Ovary (tissue), 9 donors: Measurements from ENCODE around the gene PRR20E. TPM values are rescaled to one million over a fixed set of nuclear protein-coding genes. Genes with fewer than 3 reads are reported as not detected.
"Not testable (repeated sequence)": the region's sequence is repeated elsewhere in the genome, so short reads cannot be mapped to it uniquely, and the experiment has no call there.

Experiments
- DNase-seq, 5 donors: peaks; one replicate each; pipeline ENCODE4 v3.0.0-alpha.2; 2019 to 2020
- H3K27ac ChIP-seq, 2 donors: fragments of 200-600 bp; one replicate each; pipeline versions ENCODE4 v1.5.1 to v1.8.0; 2019 to 2022
- H3K27me3 ChIP-seq: fragments of 200-600 bp; one replicate; pipeline ENCODE4 v1.8.0; 2022
- H3K36me3 ChIP-seq: fragments of 200-600 bp; sonication (generic); one replicate; pipeline ENCODE4 v1.5.1; 2019
- H3K4me1 ChIP-seq: one replicate; pipeline ENCODE4 v1.8.1; 2013; ENCODE audit warnings: mild to moderate bottlenecking, moderate library complexity; ENCODE audit not compliant: insufficient read depth
- H3K4me3 ChIP-seq: fragments of 200-600 bp; sonication (generic); one replicate; pipeline ENCODE4 v1.5.1; 2017
- H3K9me3 ChIP-seq, 2 donors: fragments of 200-600 bp in 1 of 2; sonication (generic) in 1 of 2; one replicate each; pipeline versions ENCODE4 v1.5.1 to v1.8.1; 2013 to 2019; ENCODE audit warnings: mild to moderate bottlenecking in 1 of 2, moderate library complexity in 1 of 2
- EP300 ChIP-seq: sonication (generic); formaldehyde crosslinking; IDR thresholded peaks from one replicate; pipeline ENCODE4 v1.6.1; 2017; ENCODE audit warnings: antibody characterized with exemption
- POLR2A ChIP-seq: fragments of 450-650 bp; IDR thresholded peaks from one replicate; pipeline ENCODE4 v1.6.1; 2017; ENCODE audit warnings: antibody characterized with exemption, mild to moderate bottlenecking, moderate library complexity
- WGBS, 3 donors: extraction: QIAGEN DNeasy Blood & Tissue Kit in 1 of 3; methylation state at CpG; one replicate each; pipeline versions ENCODE4 v1.1.5 to v1.1.7; 2013 to 2017; 5-methylcytosine and 5-hydroxymethylcytosine counted together
- intact Hi-C, 4 donors: fragments of 100-400 bp; cut with DNase I; formaldehyde crosslinking; loops; one replicate each; pipeline versions ENCODE4 v1.11.0 to v1.15.1; 2022 to 2023
- polyA plus RNA-seq, 2 donors: library from polyadenylated mRNA; stranded (reverse); fragments of 200-250 nt in 1 of 2; fragments of 350-450 nt in 1 of 2; fragmentation: Illumina TruSeq in 1 of 2; extraction: RNeasy Lipid Tissue Mini Kit (QIAGEN cat#74804) in 1 of 2; gene quantifications; one replicate each; pipeline ENCODE4 v1.2.3, GENCODE V29; 2013 to 2014
- total RNA-seq, 7 donors: library from RNA; depleted of rRNA in 2 of 7; stranded (reverse); fragments of >200 nt in 2 of 7; fragmentation: NEBNext Ultra II Directional in 3 of 7; extraction: Animal tissue kit (Norgen Biotek cat#: 25700) in 3 of 7; gene quantifications; one replicate each; pipeline versions ENCODE4 v1.1.0 to v1.2.4, GENCODE V29; 2016 to 2023
- TF ChIP-seq, protein P1 (sequence below), 3 donors: fragments of 450-650 bp in 2 of 3; fragments of 200-600 bp in 1 of 3; IDR thresholded peaks; one replicate each; pipeline versions ENCODE4 v1.5.1 to v1.8.0; 2016 to 2022; ENCODE audit warnings: antibody characterized with exemption in 3 of 3, mild to moderate bottlenecking in 1 of 3
- donor health status: DM: no; HTN: no; CAD: no; lungs with moderate emphysema.
- donor health status: DM: no; HTN: no; CAD: no.
- donor health status: Bipolar disorder and iron deficiency.
- donor health status: DM: yes; HTN: yes; CAD: no.
- donor health status: DM: no; HTN: no; CAD: no.
- donor health status: DM: yes; HTN: yes; CAD: no.

The PRR20E gene
- total and polyA plus RNA-seq, 9 donors, result not detected

DNA sequence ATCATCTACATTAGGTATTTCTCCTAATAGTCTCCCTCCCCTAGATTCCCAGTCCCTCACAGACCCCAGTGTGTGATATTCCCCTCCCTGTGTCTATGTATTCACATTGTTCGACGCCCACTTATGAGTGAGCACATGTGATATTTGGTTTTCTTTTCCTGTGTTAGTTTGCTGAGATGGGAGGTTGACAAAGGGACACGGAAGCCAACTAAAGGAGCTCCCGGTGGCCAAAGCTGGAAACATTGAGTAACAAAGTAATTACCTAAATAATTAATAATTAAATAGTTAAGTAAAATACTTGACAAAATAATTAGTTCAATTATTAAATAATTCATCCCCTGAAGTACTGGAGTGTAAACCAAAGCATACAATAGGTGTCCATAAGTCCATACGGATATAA, 28.0 kb upstream of the PRR20E start:
- H3K36me3 ChIP-seq, result no peaks in the 10 kb centered on the region
- intact Hi-C loops, result no loop called here
- no peak for DNase-seq
- H3K27me3 ChIP-seq, result no peaks in the 10 kb centered on the region
- H3K27ac ChIP-seq, result no peak overlapping the region
- H3K9me3 ChIP-seq, result no peaks in the 10 kb centered on the region
- no peak overlapping the region for H3K4me3 ChIP-seq
- TF ChIP-seq POLR2A (no peak), EP300 (no peak)
- TF ChIP-seq, protein P1, sequence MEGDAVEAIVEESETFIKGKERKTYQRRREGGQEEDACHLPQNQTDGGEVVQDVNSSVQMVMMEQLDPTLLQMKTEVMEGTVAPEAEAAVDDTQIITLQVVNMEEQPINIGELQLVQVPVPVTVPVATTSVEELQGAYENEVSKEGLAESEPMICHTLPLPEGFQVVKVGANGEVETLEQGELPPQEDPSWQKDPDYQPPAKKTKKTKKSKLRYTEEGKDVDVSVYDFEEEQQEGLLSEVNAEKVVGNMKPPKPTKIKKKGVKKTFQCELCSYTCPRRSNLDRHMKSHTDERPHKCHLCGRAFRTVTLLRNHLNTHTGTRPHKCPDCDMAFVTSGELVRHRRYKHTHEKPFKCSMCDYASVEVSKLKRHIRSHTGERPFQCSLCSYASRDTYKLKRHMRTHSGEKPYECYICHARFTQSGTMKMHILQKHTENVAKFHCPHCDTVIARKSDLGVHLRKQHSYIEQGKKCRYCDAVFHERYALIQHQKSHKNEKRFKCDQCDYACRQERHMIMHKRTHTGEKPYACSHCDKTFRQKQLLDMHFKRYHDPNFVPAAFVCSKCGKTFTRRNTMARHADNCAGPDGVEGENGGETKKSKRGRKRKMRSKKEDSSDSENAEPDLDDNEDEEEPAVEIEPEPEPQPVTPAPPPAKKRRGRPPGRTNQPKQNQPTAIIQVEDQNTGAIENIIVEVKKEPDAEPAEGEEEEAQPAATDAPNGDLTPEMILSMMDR (IDR thresholded peaks at IDR 0.05), result no peak
- no peaks in the 10 kb centered on the region for H3K4me1 ChIP-seq
- 86 to 95% (median 89%) methylated on average over 5 of the region's 5 CpGs for WGBS, 3 donors

DNA sequence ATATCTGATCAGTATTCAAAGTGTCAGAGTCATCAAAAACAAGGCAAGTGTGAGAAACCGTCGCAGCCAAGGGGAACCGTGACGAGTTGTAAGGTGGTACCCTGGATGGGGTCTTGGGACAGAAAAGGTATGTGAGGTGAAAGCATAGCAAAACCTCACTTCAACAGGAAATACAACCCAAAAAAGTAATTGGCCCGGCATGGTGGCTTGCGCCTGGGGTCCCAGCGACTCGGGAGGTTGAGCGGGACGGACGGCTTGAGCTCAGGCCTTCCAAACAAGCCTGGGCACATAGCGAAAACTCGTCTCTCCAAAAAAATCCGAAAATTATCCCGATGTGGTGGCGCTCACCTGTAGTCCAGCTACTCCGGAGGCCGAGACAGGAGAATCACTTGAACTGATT, 27.2 kb upstream of the PRR20E start:
- DNase-seq, H3K27ac ChIP-seq, H3K9me3 ChIP-seq, H3K27me3 ChIP-seq, H3K4me1 ChIP-seq, intact Hi-C loops, H3K4me3 ChIP-seq, H3K36me3 ChIP-seq: not testable (repeated sequence)
- 95 to 100% (median 96%) methylated on average over 7 to 11 of the region's 18 CpGs for WGBS, 3 donors

DNA sequence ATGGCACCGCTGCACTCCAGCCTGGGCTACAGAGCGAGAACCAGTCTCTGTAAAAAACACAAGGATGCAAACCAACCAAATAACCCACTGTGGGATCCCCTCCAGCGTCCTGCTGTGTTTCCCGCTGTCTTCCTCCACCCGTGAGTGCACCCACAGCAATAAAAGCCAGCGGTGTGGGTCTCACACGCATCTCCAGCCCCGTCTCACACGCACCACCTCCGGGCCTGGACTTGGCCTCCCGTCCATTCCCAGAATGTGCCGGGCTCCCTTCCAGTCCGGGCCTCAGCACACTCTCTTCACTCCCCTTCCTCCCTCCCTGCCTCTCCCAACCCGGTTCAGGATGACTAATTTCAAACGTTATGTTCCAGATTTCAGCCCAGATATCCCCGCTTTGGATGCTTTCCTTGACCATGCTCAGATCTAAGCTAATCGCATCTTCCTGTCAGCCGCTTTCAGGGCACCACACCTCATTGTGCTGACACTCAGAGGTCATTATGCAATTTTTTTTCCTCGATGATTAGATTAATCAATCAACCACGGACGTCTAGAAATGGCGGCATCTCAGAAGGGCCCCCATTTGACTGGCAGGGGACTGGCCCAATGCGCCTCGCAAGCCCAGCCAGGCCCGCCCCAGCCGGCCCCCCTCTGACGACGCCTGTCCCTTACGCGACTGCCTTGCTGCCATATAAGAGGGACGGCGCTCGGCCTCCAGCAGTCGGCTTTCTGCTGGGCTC, 26.6 kb upstream of the PRR20E start, which contains the start of gene PRR20A:
PRR20A (plus strand) TSS at position 684 of the 734 bp plus-strand sequence. CDS start 387 bp downstream, outside the sequence.
- 88 to 97% (median 91%) methylated on average over 10 to 14 of the region's 34 CpGs for WGBS, 3 donors
- H3K36me3 ChIP-seq, H3K27me3 ChIP-seq, H3K9me3 ChIP-seq, DNase-seq, H3K4me1 ChIP-seq, H3K27ac ChIP-seq, intact Hi-C loops, H3K4me3 ChIP-seq: not testable (repeated sequence)

DNA sequence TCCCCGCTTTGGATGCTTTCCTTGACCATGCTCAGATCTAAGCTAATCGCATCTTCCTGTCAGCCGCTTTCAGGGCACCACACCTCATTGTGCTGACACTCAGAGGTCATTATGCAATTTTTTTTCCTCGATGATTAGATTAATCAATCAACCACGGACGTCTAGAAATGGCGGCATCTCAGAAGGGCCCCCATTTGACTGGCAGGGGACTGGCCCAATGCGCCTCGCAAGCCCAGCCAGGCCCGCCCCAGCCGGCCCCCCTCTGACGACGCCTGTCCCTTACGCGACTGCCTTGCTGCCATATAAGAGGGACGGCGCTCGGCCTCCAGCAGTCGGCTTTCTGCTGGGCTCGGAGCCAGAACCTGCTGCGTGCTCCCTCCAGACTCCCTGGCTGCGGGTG, 19.8 kb upstream of the PRR20E start, which contains the start of gene PRR20B:
PRR20B (plus strand) TSS at position 301 of the 400 bp plus-strand sequence. CDS start 387 bp downstream, outside the sequence.
- DNase-seq, intact Hi-C loops, H3K36me3 ChIP-seq, H3K27me3 ChIP-seq, H3K9me3 ChIP-seq, H3K4me1 ChIP-seq, H3K4me3 ChIP-seq, H3K27ac ChIP-seq: not testable (repeated sequence)
- WGBS, 3 donors, result no CpG with 5 or more reads among the region's 22 CpGs

DNA sequence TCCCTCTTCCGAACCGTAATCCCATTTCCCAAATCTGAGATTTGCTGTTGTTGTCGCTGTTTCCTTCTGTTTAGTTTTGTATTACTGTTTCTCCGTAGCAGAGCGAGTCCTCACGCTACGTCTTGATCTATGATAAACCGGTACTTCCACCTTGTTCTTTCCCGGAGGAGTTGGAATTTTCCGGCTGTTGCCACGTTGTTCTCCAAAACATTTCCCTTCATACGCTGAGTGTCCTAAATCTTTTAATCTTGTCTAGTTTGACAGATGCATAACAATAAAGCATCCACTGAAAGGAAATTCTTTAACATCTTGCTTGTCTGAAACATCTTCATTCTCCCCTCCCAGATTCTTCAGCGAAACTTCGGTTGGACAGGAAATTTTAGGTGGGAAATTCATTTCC, 18.9 kb upstream of the PRR20E start:
- H3K27ac ChIP-seq, intact Hi-C loops, H3K36me3 ChIP-seq, H3K9me3 ChIP-seq, H3K27me3 ChIP-seq, H3K4me3 ChIP-seq, H3K4me1 ChIP-seq, DNase-seq: not testable (repeated sequence)
- 93 to 94% (median 93%) methylated on average over 6 to 9 of the region's 14 CpGs for WGBS, 3 donors

DNA sequence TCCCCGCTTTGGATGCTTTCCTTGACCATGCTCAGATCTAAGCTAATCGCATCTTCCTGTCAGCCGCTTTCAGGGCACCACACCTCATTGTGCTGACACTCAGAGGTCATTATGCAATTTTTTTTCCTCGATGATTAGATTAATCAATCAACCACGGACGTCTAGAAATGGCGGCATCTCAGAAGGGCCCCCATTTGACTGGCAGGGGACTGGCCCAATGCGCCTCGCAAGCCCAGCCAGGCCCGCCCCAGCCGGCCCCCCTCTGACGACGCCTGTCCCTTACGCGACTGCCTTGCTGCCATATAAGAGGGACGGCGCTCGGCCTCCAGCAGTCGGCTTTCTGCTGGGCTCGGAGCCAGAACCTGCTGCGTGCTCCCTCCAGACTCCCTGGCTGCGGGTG, 13.2 kb upstream of the PRR20E start, which contains the start of gene PRR20C:
PRR20C (plus strand) TSS at position 301 of the 400 bp plus-strand sequence. CDS start 387 bp downstream, outside the sequence.
- DNase-seq, H3K4me1 ChIP-seq, H3K9me3 ChIP-seq, H3K36me3 ChIP-seq, H3K27me3 ChIP-seq, intact Hi-C loops, H3K4me3 ChIP-seq, H3K27ac ChIP-seq: not testable (repeated sequence)
- no CpG with 5 or more reads among the region's 22 CpGs for WGBS, 3 donors

DNA sequence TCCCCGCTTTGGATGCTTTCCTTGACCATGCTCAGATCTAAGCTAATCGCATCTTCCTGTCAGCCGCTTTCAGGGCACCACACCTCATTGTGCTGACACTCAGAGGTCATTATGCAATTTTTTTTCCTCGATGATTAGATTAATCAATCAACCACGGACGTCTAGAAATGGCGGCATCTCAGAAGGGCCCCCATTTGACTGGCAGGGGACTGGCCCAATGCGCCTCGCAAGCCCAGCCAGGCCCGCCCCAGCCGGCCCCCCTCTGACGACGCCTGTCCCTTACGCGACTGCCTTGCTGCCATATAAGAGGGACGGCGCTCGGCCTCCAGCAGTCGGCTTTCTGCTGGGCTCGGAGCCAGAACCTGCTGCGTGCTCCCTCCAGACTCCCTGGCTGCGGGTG, 6.7 kb upstream of the PRR20E start, which contains the start of gene PRR20D:
PRR20D (plus strand) TSS at position 301 of the 400 bp plus-strand sequence. CDS start 387 bp downstream, outside the sequence.
- H3K27ac ChIP-seq, DNase-seq, H3K9me3 ChIP-seq, intact Hi-C loops, H3K4me3 ChIP-seq, H3K4me1 ChIP-seq, H3K27me3 ChIP-seq, H3K36me3 ChIP-seq: not testable (repeated sequence)
- no CpG with 5 or more reads among the region's 22 CpGs for WGBS, 3 donors
